Kidney epithelial cell (primary cell): ENCODE measurements around the gene TP53BP1. TPM values are rescaled to one million over a fixed set of nuclear protein-coding genes. Genes with fewer than 3 reads are reported as not detected.

Source experiments
- DNase-seq: peaks from one replicate; pipeline ENCODE4 v3.0.0-alpha.2; 2010; ENCODE audit warnings: low read depth
- H3K27me3 ChIP-seq: 2 replicates; pipeline ENCODE4 v1.6.0; 2011; ENCODE audit warnings: low read length; ENCODE audit not compliant: control insufficient read depth, insufficient read depth
- H3K36me3 ChIP-seq: 2 replicates; pipeline ENCODE4 v1.5.1; 2011; ENCODE audit warnings: low read length; ENCODE audit not compliant: control insufficient read depth, insufficient read depth
- H3K4me3 ChIP-seq: 2 replicates; pipeline ENCODE4 v1.5.1; 2011; ENCODE audit warnings: low read depth, mild to moderate bottlenecking, control low read depth, low read length
- total RNA-seq: library from RNA; depleted of rRNA; stranded (reverse); fragments of >200 nt; gene quantifications from 2 replicates; pipeline ENCODE4 v1.2.3, GENCODE V29; 2015
- TF ChIP-seq, protein P1 (sequence below): IDR thresholded peaks from 2 replicates; pipeline ENCODE4 v1.5.1; 2011; ENCODE audit warnings: mild to moderate bottlenecking, moderate library complexity, low read length, control low read depth, inconsistent platforms; ENCODE audit not compliant: insufficient read depth, poor library complexity, severe bottlenecking

The TP53BP1 gene
- total RNA-seq, 1 donor from 2014 or later: 34.8 TPM

DNA sequence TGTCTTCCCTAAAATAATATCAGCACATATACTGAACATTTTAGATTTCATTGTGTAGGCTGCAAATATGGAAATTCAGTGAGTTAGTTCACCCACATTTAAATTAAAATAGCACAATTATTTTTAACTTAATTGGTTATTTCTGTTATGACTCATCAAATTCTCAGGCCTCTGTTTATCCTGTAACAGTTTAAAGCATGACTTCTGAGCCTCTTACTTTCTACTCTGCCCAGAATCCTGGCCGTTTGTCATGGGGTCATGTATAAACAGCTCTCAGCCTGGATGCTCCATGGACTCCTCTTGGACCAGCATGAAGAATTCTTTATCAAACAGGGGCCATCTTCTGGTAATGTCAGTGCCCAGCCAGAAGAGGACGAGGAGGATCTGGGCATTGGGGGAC is 109.9 kb downstream of the TP53BP1 start:
- DNase-seq: no peak
- H3K27me3 ChIP-seq: no peaks in the 10 kb centered on the region
- H3K36me3 ChIP-seq: no peaks in the 10 kb centered on the region
- TF ChIP-seq, protein P1, sequence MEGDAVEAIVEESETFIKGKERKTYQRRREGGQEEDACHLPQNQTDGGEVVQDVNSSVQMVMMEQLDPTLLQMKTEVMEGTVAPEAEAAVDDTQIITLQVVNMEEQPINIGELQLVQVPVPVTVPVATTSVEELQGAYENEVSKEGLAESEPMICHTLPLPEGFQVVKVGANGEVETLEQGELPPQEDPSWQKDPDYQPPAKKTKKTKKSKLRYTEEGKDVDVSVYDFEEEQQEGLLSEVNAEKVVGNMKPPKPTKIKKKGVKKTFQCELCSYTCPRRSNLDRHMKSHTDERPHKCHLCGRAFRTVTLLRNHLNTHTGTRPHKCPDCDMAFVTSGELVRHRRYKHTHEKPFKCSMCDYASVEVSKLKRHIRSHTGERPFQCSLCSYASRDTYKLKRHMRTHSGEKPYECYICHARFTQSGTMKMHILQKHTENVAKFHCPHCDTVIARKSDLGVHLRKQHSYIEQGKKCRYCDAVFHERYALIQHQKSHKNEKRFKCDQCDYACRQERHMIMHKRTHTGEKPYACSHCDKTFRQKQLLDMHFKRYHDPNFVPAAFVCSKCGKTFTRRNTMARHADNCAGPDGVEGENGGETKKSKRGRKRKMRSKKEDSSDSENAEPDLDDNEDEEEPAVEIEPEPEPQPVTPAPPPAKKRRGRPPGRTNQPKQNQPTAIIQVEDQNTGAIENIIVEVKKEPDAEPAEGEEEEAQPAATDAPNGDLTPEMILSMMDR: no peak
- H3K4me3 ChIP-seq: no peak overlapping the region

DNA sequence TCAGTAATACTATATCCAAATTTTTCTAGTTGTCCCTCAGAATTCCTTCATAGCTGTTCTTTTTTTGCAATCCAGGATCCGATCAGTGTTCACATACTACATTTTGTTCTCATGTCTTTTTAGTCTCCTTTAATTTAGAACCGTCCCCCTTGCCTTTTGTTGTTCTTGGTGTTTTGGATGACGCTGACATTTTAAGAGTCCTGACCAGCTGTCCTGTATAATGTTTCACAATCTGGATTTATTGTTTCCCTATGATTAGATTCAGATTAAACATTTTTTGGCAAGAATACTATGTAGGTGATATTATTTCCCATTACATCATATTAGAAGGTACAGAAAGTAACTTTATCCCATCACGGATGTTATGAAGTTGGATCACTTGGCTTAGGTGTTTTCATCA is 110.6 kb downstream of the TP53BP1 start:
- Histone ChIP-seq H3K36me3 (no peaks in the 10 kb centered on the region), H3K27me3 (no peaks in the 10 kb centered on the region), H3K4me3 (no peak overlapping the region)
- TF ChIP-seq, protein P1: no peak
- no peak for DNase-seq

DNA sequence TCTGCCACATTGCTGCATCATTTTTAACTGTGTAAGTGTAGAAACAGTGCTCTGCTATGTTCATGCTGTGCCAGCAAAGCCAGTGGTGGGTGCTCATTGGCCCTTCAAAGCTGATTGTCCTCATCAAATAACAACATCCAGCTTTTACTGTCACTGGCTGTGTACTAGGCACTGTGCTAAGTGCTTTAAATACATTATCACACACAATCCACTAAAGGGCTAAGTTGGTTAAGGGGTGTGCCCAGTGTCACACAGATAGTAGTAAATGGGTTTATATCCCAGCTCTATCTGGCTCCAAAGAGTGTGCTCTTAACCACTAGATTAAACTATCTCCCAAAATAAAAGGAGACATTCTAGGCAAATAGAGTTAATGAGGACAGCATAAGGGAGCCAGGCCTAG is 114.4 kb downstream of the TP53BP1 start:
- no peak for DNase-seq
- Histone ChIP-seq H3K36me3 (peaks cover 2% of the 10 kb centered on the region), H3K27me3 (no peaks in the 10 kb centered on the region), H3K4me3 (no peak overlapping the region)
- TF ChIP-seq, protein P1: no peak

DNA sequence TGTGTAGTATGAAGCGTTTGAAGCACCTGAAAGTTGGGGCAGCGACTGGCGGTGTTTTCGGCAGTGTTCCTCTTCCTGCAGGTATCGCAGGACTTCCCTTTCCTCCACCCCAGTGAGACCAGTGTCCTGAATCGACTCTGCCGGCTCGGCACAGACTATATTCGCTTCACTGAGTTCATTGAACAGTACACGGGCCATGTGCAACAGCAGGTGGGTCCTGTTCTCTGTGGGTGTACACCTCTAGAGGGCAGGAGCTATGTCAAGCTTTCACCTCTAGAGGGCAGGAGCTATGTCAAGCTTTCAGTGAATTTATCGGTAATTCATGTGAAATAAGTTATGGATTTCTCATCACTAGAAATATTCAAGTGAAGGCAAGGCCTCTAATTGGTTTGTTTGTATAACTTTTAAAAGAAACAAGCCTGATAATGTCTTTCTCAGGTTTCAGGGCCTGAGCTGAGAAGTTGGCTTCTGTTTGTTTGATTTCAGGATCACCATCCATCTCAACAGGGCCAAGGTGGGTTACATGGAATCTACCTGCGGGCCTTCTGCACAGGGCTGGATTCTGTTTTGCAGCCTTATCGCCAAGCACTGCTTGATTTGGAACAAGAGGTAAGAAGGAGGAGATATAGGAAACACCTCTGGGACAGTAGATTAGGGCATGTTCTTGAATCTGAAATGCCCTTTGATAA is 116.8 kb downstream of the TP53BP1 start:
- DNase-seq: no peak
- H3K4me3 ChIP-seq: no peak overlapping the region
- H3K27me3 ChIP-seq: no peaks in the 10 kb centered on the region
- peaks cover 2% of the 10 kb centered on the region for H3K36me3 ChIP-seq
- TF ChIP-seq, protein P1: peak; percentile 77

DNA sequence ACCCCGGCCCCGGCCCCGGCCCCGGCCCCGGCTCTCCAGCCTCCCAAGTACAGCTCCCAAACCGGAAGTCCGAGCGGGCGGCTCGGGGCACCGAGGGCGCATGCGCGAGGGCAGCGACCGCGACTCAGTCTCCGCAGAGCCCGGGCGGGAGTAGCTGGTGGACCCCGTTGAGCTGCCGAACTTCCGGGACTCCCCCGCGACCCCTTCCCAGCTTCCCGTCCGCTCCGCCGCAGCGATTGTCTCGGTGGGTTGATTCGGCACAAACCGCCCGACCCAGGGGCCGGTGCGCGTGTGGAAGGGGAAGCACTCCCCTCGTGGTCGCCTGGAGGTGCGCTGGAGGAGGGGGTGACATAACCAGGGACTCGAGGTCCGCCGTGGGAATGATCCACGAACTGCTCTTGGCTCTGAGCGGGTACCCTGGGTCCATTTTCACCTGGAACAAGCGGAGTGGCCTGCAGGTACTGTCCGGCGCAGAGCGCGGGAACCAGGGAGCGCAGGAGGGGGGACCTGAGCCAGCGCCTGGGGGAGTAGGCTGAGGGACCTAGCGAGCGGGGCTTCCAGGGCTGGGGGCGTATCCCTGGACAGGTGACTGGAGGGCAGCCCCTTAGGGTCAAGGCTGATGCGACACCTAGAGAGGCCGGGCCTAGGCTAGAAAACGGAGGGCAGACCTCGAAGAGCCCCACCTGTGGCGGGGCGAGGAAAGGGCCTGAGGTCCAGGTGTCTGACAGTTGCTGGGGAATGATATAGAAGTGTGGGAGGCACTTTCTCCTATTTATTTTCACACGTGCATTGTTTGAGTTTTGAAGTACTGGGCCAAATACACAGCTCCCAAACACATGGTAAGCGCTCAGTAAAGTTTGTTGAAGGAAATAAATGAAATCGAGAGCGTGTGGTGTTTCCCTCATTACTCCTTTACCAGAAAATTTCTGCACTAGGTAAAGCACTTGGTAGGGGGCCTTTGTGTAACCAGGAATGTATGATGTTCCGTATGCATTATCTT is 121.7 kb downstream of the TP53BP1 start, which contains the start of the genes TUBGCP4 and ZSCAN29:
Gene TUBGCP4, plus strand, starts transcription at position 127 of the 1,000 bp plus-strand sequence. Its CDS starts 254 bp downstream, at position 381.
Gene ZSCAN29, minus strand, starts transcription at position 69 of the 1,000 bp plus-strand sequence. CDS start 1,130 bp downstream, outside the sequence.
- peak within 1 kb of the TSS; percentile 74 for H3K4me3 ChIP-seq
- H3K36me3 ChIP-seq: peaks cover 3% of the 10 kb centered on the region
- peak; percentile 21 for DNase-seq
- TF ChIP-seq, protein P1: peak; percentile 58
- no peaks in the 10 kb centered on the region for H3K27me3 ChIP-seq
